Measurements from ENCODE around the gene WDR88.

The WDR88 gene

GRCh38 chr19:33146209-33146608 is 14.3 kb downstream of the WDR88 start:
- no peak for TF ChIP-seq GATA2 (IDR thresholded peaks at IDR 0.05; ENCODE audit: low read depth, low read length)
- TF ChIP-seq GATA3 (IDR thresholded peaks at IDR 0.05; ENCODE audit: low read depth, low read length): no peak

GRCh38 chr19:33147538-33147937 is 15.6 kb downstream of the WDR88 start:
- TF ChIP-seq GATA2 (IDR thresholded peaks at IDR 0.05; ENCODE audit: low read depth, low read length) (no peak), GATA3 (IDR thresholded peaks at IDR 0.05; ENCODE audit: low read depth, low read length) (no peak)

- no peak for TF ChIP-seq GATA3 (IDR thresholded peaks at IDR 0.05; ENCODE audit: low read depth, low read length)
- no peak for TF ChIP-seq GATA2 (IDR thresholded peaks at IDR 0.05; ENCODE audit: low read depth, low read length)
These were observed 19.1 kb downstream of the WDR88 start for GRCh38 chr19:33150852-33151518.

- TF ChIP-seq GATA2 (IDR thresholded peaks at IDR 0.05; ENCODE audit: low read depth, low read length) (no peak), GATA3 (IDR thresholded peaks at IDR 0.05; ENCODE audit: low read depth, low read length) (no peak)
These were observed 20.3 kb downstream of the WDR88 start for GRCh38 chr19:33152176-33152575.

- TF ChIP-seq GATA3 (IDR thresholded peaks at IDR 0.05; ENCODE audit: low read depth, low read length) (no peak), GATA2 (IDR thresholded peaks at IDR 0.05; ENCODE audit: low read depth, low read length) (no peak)
These were observed 24.4 kb downstream of the WDR88 start for GRCh38 chr19:33156334-33156733.

- no peak for TF ChIP-seq GATA2 (IDR thresholded peaks at IDR 0.05; ENCODE audit: low read depth, low read length)
- no peak for TF ChIP-seq GATA3 (IDR thresholded peaks at IDR 0.05; ENCODE audit: low read depth, low read length)
These were observed 26.0 kb downstream of the WDR88 start for GRCh38 chr19:33157906-33158305.

GRCh38 chr19:33158365-33158764 is 26.5 kb downstream of the WDR88 start:
- TF ChIP-seq GATA2 (IDR thresholded peaks at IDR 0.05; ENCODE audit: low read depth, low read length): no peak
- TF ChIP-seq GATA3 (IDR thresholded peaks at IDR 0.05; ENCODE audit: low read depth, low read length): no peak

- TF ChIP-seq GATA3 (IDR thresholded peaks at IDR 0.05; ENCODE audit: low read depth, low read length) (no peak), GATA2 (IDR thresholded peaks at IDR 0.05; ENCODE audit: low read depth, low read length) (no peak)
These were observed 27.2 kb downstream of the WDR88 start for GRCh38 chr19:33159149-33159548.

GRCh38 chr19:33159893-33160292 is 28.0 kb downstream of the WDR88 start:
- TF ChIP-seq GATA3 (IDR thresholded peaks at IDR 0.05; ENCODE audit: low read depth, low read length): no peak
- TF ChIP-seq GATA2 (IDR thresholded peaks at IDR 0.05; ENCODE audit: low read depth, low read length): no peak

- TF ChIP-seq GATA2 (IDR thresholded peaks at IDR 0.05; ENCODE audit: low read depth, low read length) (no peak), GATA3 (IDR thresholded peaks at IDR 0.05; ENCODE audit: low read depth, low read length) (no peak)
These were observed 29.3 kb downstream of the WDR88 start for GRCh38 chr19:33161201-33161600.

- TF ChIP-seq GATA3 (IDR thresholded peaks at IDR 0.05; ENCODE audit: low read depth, low read length) (no peak), GATA2 (IDR thresholded peaks at IDR 0.05; ENCODE audit: low read depth, low read length) (no peak)
These were observed 31.6 kb downstream of the WDR88 start for GRCh38 chr19:33163481-33163880.

GRCh38 chr19:33167438-33167837 is 35.5 kb downstream of the WDR88 start:
- TF ChIP-seq GATA3 (IDR thresholded peaks at IDR 0.05; ENCODE audit: low read depth, low read length): no peak
- no peak for TF ChIP-seq GATA2 (IDR thresholded peaks at IDR 0.05; ENCODE audit: low read depth, low read length)

GRCh38 chr19:33168528-33168927 is 36.6 kb downstream of the WDR88 start:
- no peak for TF ChIP-seq GATA2 (IDR thresholded peaks at IDR 0.05; ENCODE audit: low read depth, low read length)
- TF ChIP-seq GATA3 (IDR thresholded peaks at IDR 0.05; ENCODE audit: low read depth, low read length): no peak

- TF ChIP-seq GATA3 (IDR thresholded peaks at IDR 0.05; ENCODE audit: low read depth, low read length): no peak
- TF ChIP-seq GATA2 (IDR thresholded peaks at IDR 0.05; ENCODE audit: low read depth, low read length): no peak
These were observed 39.4 kb downstream of the WDR88 start for GRCh38 chr19:33171222-33171795.

GRCh38 chr19:33171916-33172359 is 40.0 kb downstream of the WDR88 start:
- TF ChIP-seq GATA2 (IDR thresholded peaks at IDR 0.05; ENCODE audit: low read depth, low read length): no peak
- TF ChIP-seq GATA3 (IDR thresholded peaks at IDR 0.05; ENCODE audit: low read depth, low read length): no peak
